ENCODE data around the gene OSGEP. TPM values are rescaled to one million over a fixed set of nuclear protein-coding genes. Genes with fewer than 3 reads are reported as not detected.

Gene OSGEP
- total and polyA plus RNA-seq, 2 of the 13 experiments (the other 11 are each of a cell fraction or from before 2014, with no cell fraction given): 39.7 to 41.1 TPM

DNA sequence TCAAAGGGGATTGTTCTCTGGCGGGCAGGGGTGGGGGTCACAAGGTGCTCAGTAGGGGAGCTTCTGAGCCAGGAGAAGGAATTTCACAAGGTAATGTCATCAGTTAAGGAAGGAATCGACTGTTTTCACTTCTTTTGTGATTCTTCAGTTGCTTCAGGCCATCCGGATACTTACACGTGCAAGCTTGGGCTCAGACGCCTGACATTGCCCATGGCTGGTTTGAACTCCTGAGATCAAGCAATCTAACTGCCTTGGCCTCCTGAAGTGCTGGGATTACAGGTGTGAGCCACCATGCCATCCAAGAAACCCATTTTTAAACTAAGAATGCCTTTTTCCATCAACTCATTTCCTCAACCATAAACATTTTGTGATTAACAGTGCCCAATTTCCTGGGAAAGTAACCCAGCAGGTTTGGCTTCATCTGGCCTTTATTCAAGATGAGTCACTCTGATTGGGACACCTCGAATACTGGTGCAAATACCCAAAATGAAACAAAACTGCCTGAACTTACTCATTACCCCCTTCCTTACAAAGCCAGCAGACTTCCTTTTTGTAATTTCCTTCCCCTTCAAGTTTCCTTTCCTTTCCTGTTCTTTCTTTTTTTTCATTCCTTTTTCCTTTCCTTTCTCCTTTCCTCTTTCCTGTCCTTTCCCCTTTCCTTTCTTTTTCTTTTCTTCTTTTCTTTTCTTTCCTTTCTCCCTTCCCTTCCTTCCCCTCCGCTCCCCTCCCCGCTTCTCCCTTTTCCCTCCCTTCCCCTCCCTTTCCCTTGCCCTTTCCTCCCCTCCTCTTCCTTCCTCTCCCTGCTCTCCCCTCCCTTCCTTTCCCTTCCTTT is 40.5 kb upstream of the OSGEP start:
- no peak for ATAC-seq
- Histone ChIP-seq H3K4me1 (ENCODE audit: insufficient read depth, low read length) (peaks cover 11% of the 10 kb centered on the region), H3K27me3 (ENCODE audit: control insufficient read depth in 1 of 2, insufficient read depth in 2 of 2, low read length in 2 of 2) (peaks cover 0 to 10% of the 10 kb centered on the region in 2 experiments; a peak in 1 of 5 replicates), H3K4me3 (replicated peaks in 1 of 3; ENCODE audit: insufficient read depth in 1 of 3, low read depth in 2 of 3, low read length in 3 of 3) (no peak overlapping the region), H2AFZ (ENCODE audit: low read length) (no peak overlapping the region), H3K9me3 (ENCODE audit: low read length) (no peaks in the 10 kb centered on the region), H4K20me1 (ENCODE audit: insufficient read depth, low read length) (no peaks in the 10 kb centered on the region), H3K36me3 (replicated peaks in 1 of 2; ENCODE audit: control insufficient read depth in 1 of 2, insufficient read depth in 2 of 2, low read length in 2 of 2) (no peaks in the 10 kb centered on the region), H3K79me2 (ENCODE audit: insufficient read depth, low read length) (no peaks in the 10 kb centered on the region), H3K9ac (ENCODE audit: insufficient read depth, low read depth, low read length) (no peak overlapping the region), H3K4me2 (ENCODE audit: low read depth, low read length) (no peak overlapping the region), H3K27ac (ENCODE audit: extremely low read length, insufficient read depth, low read length) (no peak overlapping the region)
- CTCF ChIA-PET (ENCODE audit: low intra/inter-chr PET ratio, low total read pairs): no interaction called here
- POLR2A ChIA-PET: no interaction called here
- no peak for TF ChIP-seq FOXM1 (CRISPR knock-in tag; IDR thresholded peaks at IDR 0.05)
- TF ChIP-seq PCBP1 (IDR thresholded peaks at IDR 0.05; ENCODE audit: borderline replicate concordance, low read depth, low read length): 0 out of 2 replicates have a peak, but pooled peaks have one; percentile 46
- no peak for TF ChIP-seq ZNF205 (CRISPR knock-in tag; IDR thresholded peaks at IDR 0.05)
- TF ChIP-seq, protein P1, sequence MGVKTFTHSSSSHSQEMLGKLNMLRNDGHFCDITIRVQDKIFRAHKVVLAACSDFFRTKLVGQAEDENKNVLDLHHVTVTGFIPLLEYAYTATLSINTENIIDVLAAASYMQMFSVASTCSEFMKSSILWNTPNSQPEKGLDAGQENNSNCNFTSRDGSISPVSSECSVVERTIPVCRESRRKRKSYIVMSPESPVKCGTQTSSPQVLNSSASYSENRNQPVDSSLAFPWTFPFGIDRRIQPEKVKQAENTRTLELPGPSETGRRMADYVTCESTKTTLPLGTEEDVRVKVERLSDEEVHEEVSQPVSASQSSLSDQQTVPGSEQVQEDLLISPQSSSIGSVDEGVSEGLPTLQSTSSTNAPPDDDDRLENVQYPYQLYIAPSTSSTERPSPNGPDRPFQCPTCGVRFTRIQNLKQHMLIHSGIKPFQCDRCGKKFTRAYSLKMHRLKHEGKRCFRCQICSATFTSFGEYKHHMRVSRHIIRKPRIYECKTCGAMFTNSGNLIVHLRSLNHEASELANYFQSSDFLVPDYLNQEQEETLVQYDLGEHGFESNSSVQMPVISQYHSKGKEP (CRISPR knock-in tag; IDR thresholded peaks at IDR 0.05): no peak
- TF ChIP-seq, protein P2, sequence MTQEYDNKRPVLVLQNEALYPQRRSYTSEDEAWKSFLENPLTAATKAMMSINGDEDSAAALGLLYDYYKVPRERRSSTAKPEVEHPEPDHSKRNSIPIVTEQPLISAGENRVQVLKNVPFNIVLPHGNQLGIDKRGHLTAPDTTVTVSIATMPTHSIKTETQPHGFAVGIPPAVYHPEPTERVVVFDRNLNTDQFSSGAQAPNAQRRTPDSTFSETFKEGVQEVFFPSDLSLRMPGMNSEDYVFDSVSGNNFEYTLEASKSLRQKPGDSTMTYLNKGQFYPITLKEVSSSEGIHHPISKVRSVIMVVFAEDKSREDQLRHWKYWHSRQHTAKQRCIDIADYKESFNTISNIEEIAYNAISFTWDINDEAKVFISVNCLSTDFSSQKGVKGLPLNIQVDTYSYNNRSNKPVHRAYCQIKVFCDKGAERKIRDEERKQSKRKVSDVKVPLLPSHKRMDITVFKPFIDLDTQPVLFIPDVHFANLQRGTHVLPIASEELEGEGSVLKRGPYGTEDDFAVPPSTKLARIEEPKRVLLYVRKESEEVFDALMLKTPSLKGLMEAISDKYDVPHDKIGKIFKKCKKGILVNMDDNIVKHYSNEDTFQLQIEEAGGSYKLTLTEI (CRISPR knock-in tag; conservative IDR thresholded peaks at IDR 0.05): no peak
- TF ChIP-seq STAG1 (CRISPR knock-in tag; IDR thresholded peaks at IDR 0.05): no peak
- TF ChIP-seq GTF3A (CRISPR knock-in tag; conservative IDR thresholded peaks at IDR 0.05): no peak
- peak; percentile 67 for TF ChIP-seq HNRNPK (IDR thresholded peaks at IDR 0.05; ENCODE audit: low read depth, low read length, poor library complexity, severe bottlenecking)
- TF ChIP-seq, protein P3, sequence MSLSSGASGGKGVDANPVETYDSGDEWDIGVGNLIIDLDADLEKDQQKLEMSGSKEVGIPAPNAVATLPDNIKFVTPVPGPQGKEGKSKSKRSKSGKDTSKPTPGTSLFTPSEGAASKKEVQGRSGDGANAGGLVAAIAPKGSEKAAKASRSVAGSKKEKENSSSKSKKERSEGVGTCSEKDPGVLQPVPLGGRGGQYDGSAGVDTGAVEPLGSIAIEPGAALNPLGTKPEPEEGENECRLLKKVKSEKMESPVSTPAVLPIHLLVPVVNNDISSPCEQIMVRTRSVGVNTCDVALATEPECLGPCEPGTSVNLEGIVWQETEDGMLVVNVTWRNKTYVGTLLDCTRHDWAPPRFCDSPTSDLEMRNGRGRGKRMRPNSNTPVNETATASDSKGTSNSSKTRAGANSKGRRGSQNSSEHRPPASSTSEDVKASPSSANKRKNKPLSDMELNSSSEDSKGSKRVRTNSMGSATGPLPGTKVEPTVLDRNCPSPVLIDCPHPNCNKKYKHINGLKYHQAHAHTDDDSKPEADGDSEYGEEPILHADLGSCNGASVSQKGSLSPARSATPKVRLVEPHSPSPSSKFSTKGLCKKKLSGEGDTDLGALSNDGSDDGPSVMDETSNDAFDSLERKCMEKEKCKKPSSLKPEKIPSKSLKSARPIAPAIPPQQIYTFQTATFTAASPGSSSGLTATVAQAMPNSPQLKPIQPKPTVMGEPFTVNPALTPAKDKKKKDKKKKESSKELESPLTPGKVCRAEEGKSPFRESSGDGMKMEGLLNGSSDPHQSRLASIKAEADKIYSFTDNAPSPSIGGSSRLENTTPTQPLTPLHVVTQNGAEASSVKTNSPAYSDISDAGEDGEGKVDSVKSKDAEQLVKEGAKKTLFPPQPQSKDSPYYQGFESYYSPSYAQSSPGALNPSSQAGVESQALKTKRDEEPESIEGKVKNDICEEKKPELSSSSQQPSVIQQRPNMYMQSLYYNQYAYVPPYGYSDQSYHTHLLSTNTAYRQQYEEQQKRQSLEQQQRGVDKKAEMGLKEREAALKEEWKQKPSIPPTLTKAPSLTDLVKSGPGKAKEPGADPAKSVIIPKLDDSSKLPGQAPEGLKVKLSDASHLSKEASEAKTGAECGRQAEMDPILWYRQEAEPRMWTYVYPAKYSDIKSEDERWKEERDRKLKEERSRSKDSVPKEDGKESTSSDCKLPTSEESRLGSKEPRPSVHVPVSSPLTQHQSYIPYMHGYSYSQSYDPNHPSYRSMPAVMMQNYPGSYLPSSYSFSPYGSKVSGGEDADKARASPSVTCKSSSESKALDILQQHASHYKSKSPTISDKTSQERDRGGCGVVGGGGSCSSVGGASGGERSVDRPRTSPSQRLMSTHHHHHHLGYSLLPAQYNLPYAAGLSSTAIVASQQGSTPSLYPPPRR (CRISPR knock-in tag; IDR thresholded peaks at IDR 0.05; ENCODE audit: borderline replicate concordance): no peak
- TF ChIP-seq PCBP2 (optimal IDR thresholded peaks at IDR 0.05; ENCODE audit: low read depth, low read length, poor library complexity, severe bottlenecking): peak; percentile 90
- no peak for TF ChIP-seq ZNF17 (CRISPR knock-in tag; IDR thresholded peaks at IDR 0.05)
- TF ChIP-seq SIX4 (CRISPR knock-in tag; IDR thresholded peaks at IDR 0.05): no peak
- no peak for FAIRE-seq
- no peak for DNase-seq (ENCODE audit: low spot score)
- 65% methylated on average over 8 of the region's 8 CpGs for WGBS (ENCODE audit: low lambda C conversion rate)
- no TSS peak for BruUV-seq (replicated peaks)
- intact Hi-C loops (cut with micrococcal nuclease; ENCODE audit: unreplicated experiment): no loop called here
- in situ Hi-C loops (cut with HindIII; ENCODE audit: extremely low pct_ligation_motif_present, low pct_unique_long_range_greater_than_20kb): no loop called here
